NCI-H146 (cell line): ENCODE measurements around the gene SULT1C3.
"Not testable (repeated sequence)": the region's sequence is repeated elsewhere in the genome, so short reads cannot be mapped to it uniquely, and the experiment has no call there.

ENCODE experiments used
- DNase-seq: peaks from one replicate; lab custom pipeline; 2025; lab: John Stamatoyannopoulos, UW

SULT1C3 gene

DNA sequence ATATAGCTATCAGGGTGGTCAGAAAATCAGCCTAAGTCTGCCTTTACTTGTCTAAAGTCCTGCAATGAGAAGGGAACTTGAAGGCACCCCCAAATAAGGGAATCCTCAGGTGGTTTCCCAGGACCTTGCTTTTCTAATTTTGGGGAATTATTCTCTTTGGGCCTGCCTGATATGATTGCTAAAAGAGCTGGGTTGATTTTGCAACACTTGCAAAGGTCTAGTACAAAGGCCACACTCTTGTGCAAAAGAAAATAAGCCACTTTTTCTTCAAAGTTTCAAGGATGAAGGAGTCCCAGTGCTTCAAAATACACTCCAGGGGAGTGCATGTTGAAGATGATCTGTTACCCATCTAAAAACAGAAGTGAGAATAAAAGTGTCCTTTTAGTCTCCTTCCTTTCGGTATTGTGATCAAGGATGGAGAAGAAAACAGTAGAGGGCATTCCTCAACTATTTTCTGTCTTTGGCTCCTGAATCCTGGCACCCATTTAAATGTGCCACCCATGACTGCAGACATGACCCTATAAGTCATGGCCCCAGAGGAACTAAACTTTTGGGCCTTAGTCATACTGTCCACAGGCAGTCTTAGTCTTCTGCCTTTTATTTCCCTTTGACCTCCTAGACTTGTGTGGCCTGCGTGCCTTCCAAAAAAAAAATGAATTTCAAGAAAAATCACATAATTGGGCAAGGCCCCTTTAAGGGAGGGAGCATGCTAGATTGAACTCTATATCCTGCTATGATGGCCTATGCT, 5.1 kb downstream of the SULT1C3 start:
- DNase-seq: no peak

DNA sequence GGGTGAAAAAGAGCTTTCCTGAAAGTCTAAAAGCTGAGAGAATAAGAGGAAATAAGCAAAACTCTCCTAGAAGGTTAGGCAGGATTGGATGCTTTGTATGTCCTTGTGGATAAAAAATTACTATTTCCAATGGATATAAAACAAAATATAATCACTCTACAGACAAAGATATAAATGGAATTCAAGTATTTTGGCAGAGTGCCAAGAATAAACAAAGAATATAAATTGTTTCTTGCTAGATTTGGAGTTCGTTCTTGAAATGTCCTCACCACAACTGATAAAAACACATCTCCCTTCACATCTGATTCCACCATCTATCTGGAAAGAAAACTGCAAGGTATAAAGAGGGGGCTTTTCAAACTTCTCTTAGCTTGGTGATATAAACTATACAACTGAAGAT, 13.3 kb downstream of the SULT1C3 start:
- DNase-seq: no peak

DNA sequence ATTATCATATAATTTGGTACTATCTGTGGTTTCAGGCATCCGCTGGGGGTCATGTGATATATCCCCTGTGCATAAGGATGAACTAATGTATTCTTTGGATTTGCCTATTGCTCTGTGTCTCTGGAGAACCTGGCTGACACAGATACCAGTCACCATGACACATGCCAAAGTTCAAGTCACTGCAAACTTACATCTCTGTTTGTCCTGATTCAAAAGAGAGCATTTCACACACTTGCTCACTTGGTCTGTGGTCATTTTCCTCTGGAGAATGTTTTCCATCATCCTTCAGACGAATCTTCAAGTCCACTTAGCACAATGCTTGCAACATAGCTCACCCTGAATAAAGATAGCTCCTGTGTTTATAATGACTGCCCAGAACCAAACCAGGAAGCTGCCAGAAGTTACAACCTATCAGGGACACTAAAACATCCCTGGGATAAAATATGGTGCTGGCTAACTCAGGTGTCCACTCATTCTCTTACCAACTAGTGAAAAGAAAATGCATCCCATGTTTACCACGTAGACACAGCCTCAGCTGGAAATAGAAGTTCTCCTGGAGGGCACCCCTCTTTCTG, 18.1 kb downstream of the SULT1C3 start:
- DNase-seq: no peak

DNA sequence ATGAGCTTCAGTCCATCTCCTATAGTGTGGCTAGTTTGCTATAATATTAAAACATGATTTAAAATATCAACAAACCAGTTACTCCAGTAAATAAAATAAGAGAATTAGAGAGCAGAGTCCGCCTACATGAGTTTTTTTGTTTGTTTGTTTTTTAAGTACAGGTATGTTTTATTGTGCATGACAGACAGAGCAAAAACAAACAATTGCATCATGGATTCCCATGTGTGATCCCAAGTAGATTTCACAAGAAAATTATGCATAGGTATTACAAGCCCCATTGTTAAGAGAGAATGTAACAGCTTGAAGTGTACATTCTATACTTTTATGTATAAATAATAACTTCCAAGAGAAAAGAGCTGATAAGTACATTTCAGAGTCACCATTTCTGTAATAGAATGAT, 21.0 kb downstream of the SULT1C3 start:
- no peak for DNase-seq

DNA sequence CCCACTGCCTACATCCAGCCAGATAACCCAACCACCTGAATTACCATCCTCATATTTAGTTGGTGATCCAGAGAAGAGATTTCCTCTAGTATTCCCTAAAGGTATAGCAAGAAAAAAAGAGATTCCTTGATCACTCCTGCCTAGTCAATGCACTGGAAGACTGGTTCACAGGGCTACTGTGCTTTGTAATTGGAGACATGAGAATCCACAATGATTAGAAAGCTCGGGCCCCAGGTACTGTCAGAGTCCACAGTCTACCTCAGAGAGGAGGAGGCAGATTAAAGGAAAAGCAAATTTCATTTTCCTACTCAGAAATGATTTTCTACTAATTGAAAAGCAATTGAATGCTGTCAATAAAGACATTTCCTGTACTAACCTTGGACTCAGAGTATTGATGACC, 22.3 kb downstream of the SULT1C3 start:
- DNase-seq: no peak

DNA sequence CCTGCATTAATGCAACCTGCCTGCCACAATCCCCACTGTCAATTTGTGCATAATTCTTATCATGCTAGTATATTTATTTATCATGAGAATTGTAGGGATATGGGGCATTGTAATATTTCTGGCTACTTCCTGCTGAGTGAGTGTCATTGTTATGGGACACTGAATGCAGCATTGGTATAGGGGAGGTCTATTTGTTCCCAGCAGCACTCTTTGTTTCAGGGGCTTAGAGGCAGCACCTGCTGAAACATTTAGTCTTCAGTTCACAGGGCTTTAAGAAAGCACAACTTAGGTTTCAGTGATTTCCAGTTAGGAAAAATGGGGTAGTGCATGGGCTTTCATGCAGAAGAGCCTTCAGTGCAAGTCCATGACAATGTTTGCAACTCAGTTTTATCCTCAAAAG, 23.6 kb downstream of the SULT1C3 start:
- DNase-seq: no peak

DNA sequence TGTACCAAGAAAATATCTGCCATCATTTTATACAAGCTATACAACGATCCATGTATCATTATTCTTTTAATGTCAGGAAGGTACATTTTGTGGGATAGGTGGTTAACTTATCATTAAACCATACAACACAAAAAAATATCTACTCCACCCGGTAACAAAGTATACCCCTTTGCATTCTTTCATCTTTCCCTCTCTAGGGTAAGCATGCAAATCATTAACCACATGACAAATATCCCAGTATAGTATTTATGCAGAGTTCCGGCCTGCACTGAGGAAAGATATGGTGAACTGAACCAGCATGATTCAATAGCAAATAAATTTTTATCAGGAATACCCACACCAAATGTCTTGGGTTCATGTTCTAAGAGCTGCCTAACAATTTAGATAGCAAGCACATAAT, 26.4 kb downstream of the SULT1C3 start:
- DNase-seq: no peak

DNA sequence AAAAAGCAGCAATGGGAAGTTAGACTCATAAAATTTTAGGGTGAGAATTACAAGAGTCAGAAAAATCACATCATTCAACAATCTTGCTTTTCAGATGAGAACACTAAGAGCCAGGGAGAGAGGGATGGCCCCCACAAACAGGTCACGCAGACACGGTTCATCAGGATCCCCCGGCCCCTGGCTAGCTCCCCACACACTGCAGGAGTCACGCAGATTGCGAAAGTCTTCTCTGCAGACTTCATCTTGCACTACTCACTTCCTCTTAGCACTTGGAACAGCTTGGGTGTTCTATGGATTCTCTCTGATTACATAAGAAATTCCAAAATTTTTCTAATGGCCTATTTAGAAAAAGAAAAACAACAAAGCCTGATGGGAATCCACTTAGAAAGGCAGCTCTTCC, 27.3 kb downstream of the SULT1C3 start:
- DNase-seq: no peak

DNA sequence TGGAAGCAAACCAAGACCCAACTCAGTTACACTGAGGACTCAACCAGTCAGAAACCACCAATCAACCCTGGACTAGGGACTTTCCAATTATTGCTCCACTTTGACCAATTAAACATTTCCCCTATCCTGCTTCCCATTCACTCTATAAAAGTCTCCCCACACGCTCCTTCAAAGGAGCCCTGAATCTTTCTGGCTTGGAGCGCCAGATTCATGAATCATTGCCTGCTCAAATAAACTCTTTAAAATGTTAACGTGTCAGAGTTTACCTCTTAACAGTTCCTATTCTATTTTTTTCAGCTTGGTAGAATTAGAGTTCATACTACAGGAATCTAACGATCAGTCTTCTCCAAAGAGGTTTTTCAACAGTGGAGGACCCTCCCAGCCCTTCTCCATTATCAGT, 28.2 kb downstream of the SULT1C3 start:
- DNase-seq: no peak

DNA sequence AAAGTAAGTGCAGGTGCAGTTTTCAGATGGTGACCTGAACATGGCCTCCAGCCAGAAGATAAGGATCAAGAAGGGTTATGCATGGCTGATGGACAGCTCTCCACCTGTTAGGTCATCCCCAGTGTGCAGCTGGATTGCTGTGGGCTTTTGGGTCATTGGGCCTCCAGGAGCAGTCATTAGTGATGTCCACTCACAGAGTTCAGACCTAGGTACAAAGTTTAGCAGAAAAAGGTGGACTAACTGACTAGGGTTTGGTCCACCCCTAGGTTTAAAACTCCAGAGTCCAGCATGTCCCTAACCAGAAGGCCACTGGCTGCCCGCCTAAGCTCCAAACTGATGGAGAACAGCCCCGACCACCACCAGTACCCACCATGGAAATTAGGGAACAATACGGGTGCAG, 30.6 kb downstream of the SULT1C3 start:
- DNase-seq: no peak

DNA sequence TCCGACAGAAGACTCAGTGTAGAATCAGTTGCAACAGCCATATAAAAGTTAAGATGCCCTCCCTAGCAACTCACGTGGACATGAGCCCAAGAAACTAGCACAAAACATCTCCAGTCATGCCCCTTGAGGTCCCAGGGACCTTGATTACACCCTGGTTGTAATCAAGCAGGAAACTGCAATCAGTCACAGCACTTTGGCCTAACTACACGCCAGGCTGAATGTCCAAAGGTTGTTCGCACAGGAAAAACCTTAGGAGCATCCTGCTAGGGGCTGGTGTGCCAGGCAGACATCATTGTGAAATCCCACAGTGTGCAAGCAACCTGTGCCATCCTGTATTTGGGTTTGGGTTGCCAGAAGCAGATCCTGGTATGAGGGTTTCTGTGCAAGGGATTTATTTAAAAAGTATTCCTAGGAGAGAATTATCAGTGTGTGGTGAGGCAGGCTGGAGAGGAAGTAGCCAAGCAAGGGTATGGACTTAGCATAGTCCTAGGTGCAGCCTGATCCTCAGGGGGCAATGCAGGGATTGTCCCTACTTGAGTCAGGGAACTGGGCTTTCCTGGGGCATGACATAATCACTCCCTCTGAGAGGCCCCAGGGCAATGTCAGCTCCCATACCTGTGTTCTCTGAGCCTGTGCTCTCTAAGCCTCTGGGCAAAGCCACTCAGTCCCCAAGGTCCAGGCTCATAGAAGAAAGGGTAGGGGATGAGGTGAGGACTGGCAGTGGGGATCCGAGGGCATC, 31.2 kb downstream of the SULT1C3 start:
- DNase-seq: no peak

DNA sequence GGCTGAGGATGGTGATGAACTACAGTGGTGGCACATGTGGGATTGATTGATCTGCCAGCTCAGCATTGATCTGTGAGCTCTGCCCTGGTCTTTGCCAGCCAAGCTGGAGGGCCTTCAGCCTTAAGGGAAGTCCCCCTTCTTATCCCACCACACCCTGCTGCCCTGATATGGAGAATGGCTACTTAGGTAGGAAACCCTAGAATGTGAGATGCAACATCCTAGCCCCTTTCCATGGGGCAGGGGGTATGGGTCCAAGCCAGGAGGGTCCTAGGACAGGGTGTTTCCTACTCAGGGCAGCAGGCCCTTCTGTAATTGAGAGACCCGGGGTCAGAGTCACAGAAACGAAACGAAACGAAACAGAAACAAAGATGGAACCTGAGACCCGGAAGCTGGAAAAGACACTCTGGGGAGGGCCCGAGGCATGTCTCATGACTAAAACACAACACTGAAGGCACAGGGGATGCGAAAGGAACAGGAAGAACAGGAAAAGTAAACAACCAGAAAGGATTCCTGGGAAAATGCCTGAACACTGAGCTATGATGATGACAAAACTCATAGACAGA, 32.0 kb downstream of the SULT1C3 start:
- DNase-seq: no peak

DNA sequence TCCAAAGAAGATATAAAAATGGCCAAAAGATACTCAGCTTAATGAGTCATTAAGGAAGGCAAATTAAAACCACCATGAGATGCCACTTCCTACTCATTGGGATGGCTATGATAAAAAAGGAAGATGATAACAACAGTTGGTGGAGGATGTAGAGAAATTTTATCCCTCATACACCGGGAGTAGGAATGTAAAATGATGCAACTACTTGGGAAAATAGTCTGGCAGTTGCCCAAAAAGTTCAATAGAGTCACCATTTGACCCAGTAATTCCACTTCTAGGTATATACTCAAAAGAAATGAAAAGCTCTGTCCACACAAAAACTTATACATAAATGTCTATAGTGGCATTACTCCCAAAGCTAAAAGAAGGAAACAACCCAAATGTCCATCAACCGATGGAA, 38.9 kb downstream of the SULT1C3 start:
- no peak for DNase-seq

DNA sequence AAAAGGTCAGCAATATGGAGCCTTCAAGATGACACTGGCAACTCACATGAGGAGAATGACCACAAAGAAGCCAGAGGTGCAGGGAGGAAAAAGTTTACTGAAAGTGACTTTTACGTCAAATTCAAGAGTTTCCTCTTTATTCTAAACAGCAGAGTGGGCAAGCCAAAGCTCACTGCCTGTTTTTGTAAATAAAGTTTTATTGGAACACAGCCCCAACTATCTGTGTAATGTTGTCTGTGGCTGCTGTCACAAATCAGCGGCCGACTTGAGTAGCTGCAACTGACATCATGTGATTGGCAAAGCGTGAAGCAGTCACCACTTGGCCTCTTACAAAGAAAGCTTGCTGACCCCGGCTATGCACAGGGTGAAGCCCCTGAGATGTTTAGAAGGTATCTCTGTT, 39.7 kb downstream of the SULT1C3 start:
- DNase-seq: no peak

DNA sequence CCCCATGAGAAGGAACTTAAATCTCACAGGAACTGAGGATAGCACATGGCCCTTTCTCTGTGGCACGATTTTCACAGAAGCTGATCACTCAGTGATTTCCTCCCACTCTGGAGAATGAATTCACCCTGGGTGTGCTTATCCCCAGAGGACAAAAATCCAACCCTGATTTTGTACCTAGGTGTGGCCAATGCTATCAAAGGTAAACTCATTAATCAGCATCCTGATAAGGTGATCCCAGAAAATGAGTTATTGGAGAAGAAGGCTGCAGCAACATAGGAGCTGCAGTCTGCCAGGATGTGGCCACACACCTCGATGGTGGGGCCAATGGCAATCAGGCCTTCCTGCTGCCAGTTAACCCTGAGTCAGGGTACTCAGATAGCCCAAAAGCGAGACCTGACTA, 40.7 kb downstream of the SULT1C3 start:
- no peak for DNase-seq

DNA sequence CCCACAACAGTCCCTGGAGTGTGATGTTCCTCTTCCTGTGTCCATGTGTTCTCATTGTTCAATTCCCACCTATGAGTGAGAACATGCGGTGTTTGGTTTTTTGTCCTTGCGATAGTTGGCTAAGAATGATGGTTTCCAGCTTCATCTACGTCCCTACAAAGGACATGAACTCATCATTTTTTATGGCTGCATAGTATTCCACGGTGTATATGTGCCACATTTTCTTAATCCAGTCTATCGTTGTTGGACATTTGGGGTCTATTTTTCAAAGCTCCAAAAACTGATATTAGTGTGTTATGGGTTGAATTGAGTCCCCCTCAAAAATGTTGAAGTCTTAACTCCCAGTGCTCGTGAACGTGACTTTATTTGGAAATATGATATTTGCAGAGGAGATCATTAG, 44.8 kb downstream of the SULT1C3 start:
- DNase-seq: not testable (repeated sequence)

DNA sequence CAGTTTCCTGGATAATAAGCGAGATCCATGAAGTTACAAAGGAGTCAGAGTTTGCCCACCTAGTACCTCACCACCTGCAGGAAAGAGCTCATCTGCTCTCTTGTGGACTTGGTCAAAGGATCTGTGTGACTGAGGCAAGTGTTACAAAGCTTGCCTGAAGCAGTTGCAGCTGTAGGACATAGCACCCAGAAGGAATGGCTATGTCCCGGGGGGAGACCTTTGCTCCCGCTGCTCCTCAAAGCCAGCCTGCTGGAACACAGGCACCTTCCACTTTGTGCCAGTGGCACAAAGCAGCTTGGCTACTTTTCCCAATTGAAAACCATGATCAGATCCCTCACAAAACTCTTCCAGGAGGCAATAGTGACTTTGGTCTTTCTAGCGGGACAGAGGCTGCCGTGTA, 45.8 kb downstream of the SULT1C3 start:
- DNase-seq: no peak

DNA sequence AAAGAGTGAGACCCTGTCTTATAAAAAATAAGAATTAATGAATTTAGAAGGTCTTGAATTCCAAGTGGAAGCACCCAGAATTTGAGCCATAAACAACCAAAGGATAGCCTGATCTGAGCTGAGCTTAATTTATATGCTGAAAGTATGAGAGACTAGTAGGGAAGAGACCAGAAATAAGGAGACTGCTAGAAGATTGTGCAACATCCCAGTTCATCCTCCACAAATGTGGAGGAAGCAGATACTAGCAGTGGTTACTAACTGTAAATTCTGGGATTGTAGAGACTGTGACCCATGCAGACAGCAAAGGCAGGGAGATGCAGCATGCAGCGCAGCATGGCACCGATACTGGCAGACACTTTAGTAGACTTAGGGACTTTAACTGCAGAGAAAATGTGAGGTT, 47.4 kb downstream of the SULT1C3 start:
- no peak for DNase-seq

DNA sequence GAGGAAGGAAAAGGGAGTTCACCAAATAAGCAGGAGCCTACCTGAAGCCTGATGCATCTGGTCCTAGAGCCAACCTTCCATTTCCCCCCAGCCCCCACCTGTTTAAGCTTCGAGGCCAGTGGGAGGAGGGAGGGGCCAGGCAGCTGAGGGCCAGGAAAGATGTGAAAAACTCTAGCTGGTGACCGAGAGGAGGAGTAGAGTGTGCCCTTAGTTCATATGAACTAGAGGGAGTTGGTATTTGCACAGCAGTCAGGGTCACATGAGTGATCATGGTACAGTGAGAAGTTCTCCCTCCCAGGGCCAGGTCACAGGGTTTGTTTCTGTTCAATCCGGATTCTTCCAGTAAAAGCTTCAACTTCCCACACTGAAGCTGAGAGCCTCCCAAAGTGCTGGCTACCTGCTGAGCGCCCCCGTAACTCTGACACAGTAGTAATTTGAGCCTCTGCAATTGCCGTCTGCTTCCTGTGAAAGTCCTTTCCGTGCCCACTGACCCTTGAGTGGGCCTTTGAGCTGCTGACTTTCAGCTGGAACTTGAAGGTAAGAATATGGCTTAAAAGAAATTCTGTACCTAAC, 48.9 kb downstream of the SULT1C3 start, which contains the start of gene SULT1C2:
Gene SULT1C2, plus strand, starts transcription at position 362 of the 573 bp plus-strand sequence. CDS start 4,773 bp downstream, outside the sequence.
- no peak for DNase-seq

DNA sequence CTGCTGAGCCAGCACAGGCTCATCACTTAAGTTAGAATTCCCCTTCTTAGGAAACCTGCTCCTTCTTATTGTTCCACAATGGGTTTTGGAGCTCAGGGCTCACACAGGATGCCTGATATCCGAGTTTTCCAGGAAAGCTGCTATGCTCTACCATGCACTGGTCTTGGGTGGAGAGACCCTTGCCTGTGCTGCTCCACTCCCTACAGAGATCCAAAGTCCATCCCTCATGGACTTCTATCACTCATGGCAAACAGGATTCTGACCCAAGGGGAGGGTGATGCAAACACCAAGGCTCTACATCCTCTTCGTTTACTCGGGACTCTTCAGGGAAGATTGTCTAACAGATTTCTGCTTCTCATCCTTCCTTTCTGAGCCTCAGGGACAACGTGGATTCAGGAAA, 54.1 kb downstream of the SULT1C3 start:
- no peak for DNase-seq

DNA sequence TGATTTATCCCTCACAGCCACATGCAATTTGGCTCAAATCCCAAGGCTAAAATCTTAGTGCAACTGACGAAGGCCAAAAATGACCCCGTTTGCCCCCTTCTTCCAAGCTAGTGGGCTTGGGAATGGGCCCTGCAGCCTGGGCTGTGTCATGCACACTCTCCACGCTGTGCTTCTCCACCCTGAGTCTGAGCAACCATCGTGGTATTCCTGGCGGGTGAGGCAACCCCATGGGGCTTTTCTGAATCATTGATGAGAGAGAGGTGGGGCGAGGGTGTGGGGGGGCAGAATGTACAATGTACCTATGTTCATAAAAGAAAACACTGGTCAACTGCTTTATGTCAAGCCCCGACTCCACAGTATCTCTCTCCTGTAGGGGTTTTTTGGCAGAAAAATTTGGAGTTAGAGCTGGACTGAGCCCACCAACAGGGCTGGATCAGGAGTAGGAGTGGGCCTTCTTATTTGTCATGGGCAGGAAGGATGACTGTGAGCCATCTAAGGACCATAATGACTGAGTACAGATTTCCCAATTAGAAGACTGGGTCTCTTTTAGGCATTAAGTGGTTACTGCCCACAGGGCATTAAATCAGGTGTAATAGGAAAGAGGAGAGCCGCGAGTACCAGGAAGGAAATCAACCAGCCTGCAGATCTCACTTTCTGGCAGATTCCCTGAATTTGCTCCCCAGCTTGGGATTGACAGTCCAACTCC, 57.8 kb downstream of the SULT1C3 start:
- DNase-seq: no peak

DNA sequence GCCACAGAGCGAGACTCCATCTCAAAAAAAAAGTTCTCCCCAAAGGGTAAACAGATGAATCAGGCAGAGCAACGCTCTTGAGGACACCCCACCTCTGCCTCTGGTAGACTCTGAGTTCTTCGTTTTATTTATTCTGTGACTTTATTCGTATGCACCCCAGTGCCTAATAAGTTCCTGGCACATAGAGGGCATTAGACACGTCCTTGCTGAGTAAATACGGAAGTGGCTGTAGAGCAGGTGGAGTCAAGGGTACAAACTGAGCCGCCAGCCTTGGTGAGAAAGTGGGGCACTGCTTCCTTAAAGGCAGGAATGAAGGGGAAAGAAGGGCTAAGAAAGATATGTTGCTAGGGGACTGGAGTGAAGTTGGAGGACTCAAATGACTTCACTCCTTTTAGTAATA, 61.8 kb downstream of the SULT1C3 start:
- DNase-seq: no peak
